Measurements from ENCODE around the gene FLT3LG.

The FLT3LG gene

DNA sequence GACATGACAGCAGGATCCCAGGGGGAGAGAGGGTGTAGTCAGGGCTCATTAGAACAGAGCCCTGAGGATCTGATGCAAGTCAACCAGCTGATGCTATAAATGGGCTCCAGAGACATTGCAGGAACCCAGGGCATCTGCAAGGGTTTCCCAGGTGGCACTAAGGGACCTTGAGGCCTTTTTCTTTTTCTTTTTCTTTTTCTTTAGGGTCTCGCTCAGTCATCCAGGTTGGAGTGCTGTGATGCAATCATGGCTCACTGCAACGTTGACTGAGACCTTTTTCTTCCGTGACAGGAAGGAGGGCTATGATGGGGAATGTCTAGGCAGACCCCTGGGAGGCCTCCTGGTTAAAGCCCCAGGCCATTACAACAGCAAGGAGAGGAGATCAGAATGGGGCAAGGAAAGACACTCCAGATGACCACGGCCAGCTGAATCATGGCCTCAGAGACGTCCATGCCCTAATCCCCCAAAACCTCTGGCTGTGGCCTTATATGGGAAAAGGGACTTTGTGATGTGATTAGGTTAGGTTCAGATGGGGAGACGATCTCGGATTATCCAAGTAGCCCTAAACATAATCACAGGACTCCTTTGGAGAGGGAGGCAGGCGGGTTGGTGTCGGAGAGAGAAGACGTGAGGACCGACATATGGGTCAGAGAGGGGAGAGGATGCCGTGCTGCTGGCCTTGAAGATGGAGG is 33.9 kb downstream of the FLT3LG start:
- no peaks in the 10 kb centered on the region for H3K4me1 ChIP-seq (ENCODE audit: control insufficient read depth, low read depth, low read length)
- H3K36me3 ChIP-seq (ENCODE audit: control insufficient read depth, low read depth, low read length): no peaks in the 10 kb centered on the region
- H3K27me3 ChIP-seq (ENCODE audit: control insufficient read depth, insufficient read depth, low read length): no peaks in the 10 kb centered on the region
- H3K9me3 ChIP-seq (ENCODE audit: control insufficient read depth, low read depth, low read length): no peaks in the 10 kb centered on the region
- H3K4me3 ChIP-seq (ENCODE audit: low read length): no peak overlapping the region
- H3K9ac ChIP-seq (ENCODE audit: low read length): no peak overlapping the region
- no peak overlapping the region for H3K27ac ChIP-seq (ENCODE audit: low read length)

DNA sequence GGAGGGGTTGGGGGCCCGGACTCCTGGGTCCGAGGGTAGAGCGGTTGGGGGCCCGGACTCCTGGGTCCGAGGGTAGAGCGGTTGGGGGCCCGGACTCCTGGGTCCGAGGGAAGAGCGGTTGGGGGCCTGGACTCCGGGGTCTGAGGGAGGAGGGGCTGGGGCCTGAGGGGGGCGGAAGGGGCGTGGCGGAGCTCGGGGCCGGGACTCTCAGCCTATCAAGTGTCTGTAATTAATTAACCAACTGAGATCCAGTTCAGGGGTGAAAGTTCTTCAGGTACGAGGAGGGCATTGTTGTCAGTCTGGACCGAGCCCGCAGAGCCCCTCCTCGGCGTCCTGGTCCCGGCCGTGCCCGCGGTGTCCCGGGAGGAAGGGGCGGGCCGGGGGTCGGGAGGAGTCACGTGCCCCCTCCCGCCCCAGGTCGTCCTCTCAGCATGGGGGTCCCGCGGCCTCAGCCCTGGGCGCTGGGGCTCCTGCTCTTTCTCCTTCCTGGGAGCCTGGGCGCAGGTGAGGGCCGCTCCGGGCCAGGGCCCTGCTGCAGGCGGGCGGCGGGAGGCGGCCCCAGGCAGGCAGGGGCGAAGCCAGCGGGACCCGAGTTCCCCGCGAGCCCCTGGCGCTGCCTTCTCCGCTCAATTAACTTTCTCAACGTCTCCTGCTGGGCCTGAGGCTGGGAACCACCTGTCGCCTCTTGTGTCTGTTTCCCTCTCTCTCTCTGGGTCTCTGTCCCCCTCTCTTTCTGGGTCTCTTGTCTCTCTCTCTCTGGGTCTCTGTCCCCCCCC is 39.1 kb downstream of the FLT3LG start:
- Histone ChIP-seq H3K4me1 (ENCODE audit: control insufficient read depth, low read depth, low read length) (no peaks in the 10 kb centered on the region), H3K27me3 (ENCODE audit: control insufficient read depth, insufficient read depth, low read length) (no peaks in the 10 kb centered on the region), H3K4me3 (ENCODE audit: low read length) (peak overlapping the region; percentile 70), H3K36me3 (ENCODE audit: control insufficient read depth, low read depth, low read length) (no peaks in the 10 kb centered on the region), H3K27ac (ENCODE audit: low read length) (no peak overlapping the region), H3K9me3 (ENCODE audit: control insufficient read depth, low read depth, low read length) (no peaks in the 10 kb centered on the region), H3K9ac (ENCODE audit: low read length) (peak overlapping the region; percentile 56)

DNA sequence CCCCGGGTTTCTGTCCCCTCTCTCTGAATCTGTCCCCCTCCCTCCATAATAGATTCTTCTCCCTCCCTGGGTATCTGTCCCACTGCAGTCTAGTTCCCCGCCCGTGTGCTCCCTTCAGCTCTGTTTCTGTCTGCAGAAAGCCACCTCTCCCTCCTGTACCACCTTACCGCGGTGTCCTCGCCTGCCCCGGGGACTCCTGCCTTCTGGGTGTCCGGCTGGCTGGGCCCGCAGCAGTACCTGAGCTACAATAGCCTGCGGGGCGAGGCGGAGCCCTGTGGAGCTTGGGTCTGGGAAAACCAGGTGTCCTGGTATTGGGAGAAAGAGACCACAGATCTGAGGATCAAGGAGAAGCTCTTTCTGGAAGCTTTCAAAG is 39.7 kb downstream of the FLT3LG start:
- Histone ChIP-seq H3K9ac (ENCODE audit: low read length) (peak overlapping the region; percentile 56), H3K9me3 (ENCODE audit: control insufficient read depth, low read depth, low read length) (no peaks in the 10 kb centered on the region), H3K4me3 (ENCODE audit: low read length) (peak overlapping the region; percentile 70), H3K4me1 (ENCODE audit: control insufficient read depth, low read depth, low read length) (no peaks in the 10 kb centered on the region), H3K36me3 (ENCODE audit: control insufficient read depth, low read depth, low read length) (no peaks in the 10 kb centered on the region), H3K27ac (ENCODE audit: low read length) (no peak overlapping the region), H3K27me3 (ENCODE audit: control insufficient read depth, insufficient read depth, low read length) (no peaks in the 10 kb centered on the region)

DNA sequence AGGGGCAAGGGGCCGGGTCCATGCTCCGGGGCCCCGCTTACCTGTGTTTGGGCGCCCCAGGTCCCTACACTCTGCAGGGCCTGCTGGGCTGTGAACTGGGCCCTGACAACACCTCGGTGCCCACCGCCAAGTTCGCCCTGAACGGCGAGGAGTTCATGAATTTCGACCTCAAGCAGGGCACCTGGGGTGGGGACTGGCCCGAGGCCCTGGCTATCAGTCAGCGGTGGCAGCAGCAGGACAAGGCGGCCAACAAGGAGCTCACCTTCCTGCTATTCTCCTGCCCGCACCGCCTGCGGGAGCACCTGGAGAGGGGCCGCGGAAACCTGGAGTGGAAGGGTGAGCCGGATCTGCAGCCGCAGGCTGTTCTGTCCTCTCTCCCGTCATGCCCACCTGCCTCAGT is 40.1 kb downstream of the FLT3LG start:
- Histone ChIP-seq H3K4me3 (ENCODE audit: low read length) (peak overlapping the region; percentile 70), H3K27ac (ENCODE audit: low read length) (no peak overlapping the region), H3K27me3 (ENCODE audit: control insufficient read depth, insufficient read depth, low read length) (no peaks in the 10 kb centered on the region), H3K36me3 (ENCODE audit: control insufficient read depth, low read depth, low read length) (no peaks in the 10 kb centered on the region), H3K9me3 (ENCODE audit: control insufficient read depth, low read depth, low read length) (no peaks in the 10 kb centered on the region), H3K9ac (ENCODE audit: low read length) (no peak overlapping the region), H3K4me1 (ENCODE audit: control insufficient read depth, low read depth, low read length) (no peaks in the 10 kb centered on the region)

DNA sequence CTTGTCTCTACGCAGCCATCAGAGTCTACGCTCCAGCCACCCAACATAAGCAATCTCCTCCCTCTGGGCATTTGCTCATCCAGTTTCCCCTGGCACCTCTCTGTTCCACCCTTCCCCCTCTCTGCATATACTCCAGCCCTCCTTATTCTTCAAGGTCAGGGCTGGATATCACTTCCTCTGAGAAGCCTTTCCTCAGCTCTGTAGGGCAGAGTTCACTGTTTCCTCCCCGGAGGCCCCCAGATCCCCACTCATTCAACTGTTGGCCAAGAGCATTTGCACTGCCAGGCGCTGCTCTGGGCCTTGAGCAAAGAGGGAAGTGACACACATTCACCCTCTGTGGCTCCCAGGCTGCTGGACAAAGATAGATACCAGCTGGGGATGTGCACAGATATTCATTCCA is 41.8 kb downstream of the FLT3LG start:
- no peak overlapping the region for H3K9ac ChIP-seq (ENCODE audit: low read length)
- H3K36me3 ChIP-seq (ENCODE audit: control insufficient read depth, low read depth, low read length): peaks cover 2% of the 10 kb centered on the region
- no peak overlapping the region for H3K27ac ChIP-seq (ENCODE audit: low read length)
- no peak overlapping the region for H3K4me3 ChIP-seq (ENCODE audit: low read length)
- no peaks in the 10 kb centered on the region for H3K27me3 ChIP-seq (ENCODE audit: control insufficient read depth, insufficient read depth, low read length)
- H3K4me1 ChIP-seq (ENCODE audit: control insufficient read depth, low read depth, low read length): no peaks in the 10 kb centered on the region
- H3K9me3 ChIP-seq (ENCODE audit: control insufficient read depth, low read depth, low read length): no peaks in the 10 kb centered on the region

DNA sequence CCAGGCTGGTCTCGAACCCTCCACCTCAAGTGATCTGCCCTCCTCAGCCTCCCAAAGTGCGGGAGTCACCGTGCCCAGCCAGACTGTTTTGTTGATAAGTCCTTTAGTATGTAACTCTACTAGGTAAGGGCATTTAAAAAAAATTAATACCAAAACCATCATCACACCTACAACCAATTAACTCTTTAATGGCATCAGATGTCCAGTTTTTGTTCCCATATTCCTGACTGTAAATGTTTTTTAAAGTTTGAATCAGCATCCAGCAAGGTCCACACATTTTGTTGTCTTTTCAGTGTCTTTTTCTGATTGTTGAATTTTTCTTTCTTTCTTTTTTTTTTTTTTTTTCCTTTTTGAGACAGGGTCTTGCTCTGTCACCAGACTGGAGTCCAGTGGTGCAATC is 44.0 kb downstream of the FLT3LG start:
- Histone ChIP-seq H3K36me3 (ENCODE audit: control insufficient read depth, low read depth, low read length) (peaks cover 5% of the 10 kb centered on the region), H3K27ac (ENCODE audit: low read length) (no peak overlapping the region), H3K9ac (ENCODE audit: low read length) (no peak overlapping the region), H3K9me3 (ENCODE audit: control insufficient read depth, low read depth, low read length) (no peaks in the 10 kb centered on the region), H3K4me1 (ENCODE audit: control insufficient read depth, low read depth, low read length) (no peaks in the 10 kb centered on the region), H3K4me3 (ENCODE audit: low read length) (no peak overlapping the region), H3K27me3 (ENCODE audit: control insufficient read depth, insufficient read depth, low read length) (no peaks in the 10 kb centered on the region)

DNA sequence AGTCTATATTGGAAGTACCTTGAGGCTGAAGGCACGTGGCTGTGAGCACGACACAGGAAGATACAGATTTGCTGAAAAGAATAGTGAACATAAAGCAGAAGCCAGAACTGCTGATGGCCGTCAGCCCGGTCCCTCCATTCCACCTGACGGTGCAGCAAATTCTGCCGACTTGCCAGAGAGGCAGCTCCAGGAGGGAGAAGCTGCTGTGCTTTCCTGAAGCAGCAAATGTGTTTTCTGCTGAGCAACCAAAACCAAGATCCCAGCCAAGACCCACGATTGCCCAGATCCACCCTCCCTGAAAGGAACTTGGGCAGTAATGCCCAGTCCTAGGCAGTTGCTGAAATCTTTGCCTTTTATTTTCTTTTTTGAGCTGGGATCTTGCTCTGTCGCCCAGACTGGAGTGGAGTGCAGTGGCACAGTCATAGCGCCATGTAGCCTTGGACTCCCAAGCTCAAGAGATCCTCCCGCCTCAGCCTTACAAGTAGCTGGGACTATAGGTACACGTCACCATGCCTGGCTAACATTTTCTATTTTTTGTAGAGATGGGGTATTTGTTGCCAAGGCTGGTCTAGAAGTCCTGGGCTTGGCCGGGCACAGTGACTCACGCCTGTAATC is 46.8 kb downstream of the FLT3LG start:
- Histone ChIP-seq H3K27ac (ENCODE audit: low read length) (no peak overlapping the region), H3K36me3 (ENCODE audit: control insufficient read depth, low read depth, low read length) (peaks cover 6% of the 10 kb centered on the region), H3K9ac (ENCODE audit: low read length) (no peak overlapping the region), H3K27me3 (ENCODE audit: control insufficient read depth, insufficient read depth, low read length) (no peaks in the 10 kb centered on the region), H3K4me3 (ENCODE audit: low read length) (no peak overlapping the region), H3K4me1 (ENCODE audit: control insufficient read depth, low read depth, low read length) (no peaks in the 10 kb centered on the region), H3K9me3 (ENCODE audit: control insufficient read depth, low read depth, low read length) (no peaks in the 10 kb centered on the region)

DNA sequence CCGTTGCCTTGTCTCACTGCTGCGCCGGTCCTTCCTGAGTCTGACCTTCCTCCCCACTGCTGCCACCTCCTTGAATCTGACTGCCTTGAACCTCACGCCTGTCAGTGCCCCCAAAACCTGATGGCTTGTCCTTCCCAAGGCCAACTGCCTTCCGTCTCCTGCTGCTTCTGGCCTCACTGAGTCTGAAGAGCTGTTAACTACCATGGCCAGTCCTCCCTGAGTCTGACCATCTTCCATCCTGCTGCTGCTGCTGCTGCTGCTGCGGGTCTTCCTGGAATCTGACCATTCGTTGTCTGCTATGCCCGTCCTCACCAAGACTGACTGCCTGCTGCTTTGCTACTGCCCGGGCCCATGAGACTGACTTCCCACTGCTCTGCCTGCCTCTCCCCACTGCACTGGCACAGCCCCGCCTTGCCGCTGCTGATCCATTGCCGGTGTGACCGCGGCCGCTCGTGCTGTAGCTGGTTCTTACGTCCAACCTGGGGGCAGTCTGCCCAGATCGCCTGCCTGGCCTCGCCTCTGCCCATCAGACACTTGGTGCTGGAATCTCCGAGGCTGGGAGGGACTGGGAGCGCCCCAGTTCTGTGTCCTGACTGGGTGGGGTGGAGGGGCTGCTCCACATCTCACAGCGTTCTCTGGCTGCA is 50.9 kb downstream of the FLT3LG start:
- Histone ChIP-seq H3K9ac (ENCODE audit: low read length) (no peak overlapping the region), H3K9me3 (ENCODE audit: control insufficient read depth, low read depth, low read length) (no peaks in the 10 kb centered on the region), H3K4me3 (ENCODE audit: low read length) (no peak overlapping the region), H3K27me3 (ENCODE audit: control insufficient read depth, insufficient read depth, low read length) (no peaks in the 10 kb centered on the region), H3K4me1 (ENCODE audit: control insufficient read depth, low read depth, low read length) (no peaks in the 10 kb centered on the region), H3K36me3 (ENCODE audit: control insufficient read depth, low read depth, low read length) (peaks cover 10% of the 10 kb centered on the region), H3K27ac (ENCODE audit: low read length) (no peak overlapping the region)

DNA sequence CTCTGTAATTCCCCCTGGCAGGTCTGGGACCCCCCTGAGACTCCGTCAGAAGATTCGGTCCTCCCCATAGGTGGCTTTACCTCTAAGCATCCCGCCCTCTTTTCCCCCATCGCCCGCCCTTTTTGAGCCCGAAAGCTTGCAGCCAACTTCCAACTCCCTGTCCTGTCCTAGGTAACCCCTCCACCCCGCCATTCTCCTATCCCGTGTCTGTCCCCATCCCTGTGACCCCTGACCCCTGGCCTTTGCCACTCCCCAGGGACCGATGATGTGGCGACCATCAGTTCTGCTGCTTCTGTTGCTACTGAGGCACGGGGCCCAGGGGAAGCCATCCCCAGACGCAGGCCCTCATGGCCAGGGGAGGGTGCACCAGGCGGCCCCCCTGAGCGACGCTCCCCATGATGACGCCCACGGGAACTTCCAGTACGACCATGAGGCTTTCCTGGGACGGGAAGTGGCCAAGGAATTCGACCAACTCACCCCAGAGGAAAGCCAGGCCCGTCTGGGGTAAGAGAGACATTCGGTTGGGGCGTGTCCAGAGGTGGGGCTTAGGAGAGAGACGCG is 54.3 kb downstream of the FLT3LG start:
- Histone ChIP-seq H3K4me3 (ENCODE audit: low read length) (peak overlapping the region; percentile 53), H3K27ac (ENCODE audit: low read length) (no peak overlapping the region), H3K9ac (ENCODE audit: low read length) (no peak overlapping the region), H3K4me1 (ENCODE audit: control insufficient read depth, low read depth, low read length) (no peaks in the 10 kb centered on the region), H3K9me3 (ENCODE audit: control insufficient read depth, low read depth, low read length) (no peaks in the 10 kb centered on the region), H3K36me3 (ENCODE audit: control insufficient read depth, low read depth, low read length) (peaks cover 5% of the 10 kb centered on the region), H3K27me3 (ENCODE audit: control insufficient read depth, insufficient read depth, low read length) (no peaks in the 10 kb centered on the region)

DNA sequence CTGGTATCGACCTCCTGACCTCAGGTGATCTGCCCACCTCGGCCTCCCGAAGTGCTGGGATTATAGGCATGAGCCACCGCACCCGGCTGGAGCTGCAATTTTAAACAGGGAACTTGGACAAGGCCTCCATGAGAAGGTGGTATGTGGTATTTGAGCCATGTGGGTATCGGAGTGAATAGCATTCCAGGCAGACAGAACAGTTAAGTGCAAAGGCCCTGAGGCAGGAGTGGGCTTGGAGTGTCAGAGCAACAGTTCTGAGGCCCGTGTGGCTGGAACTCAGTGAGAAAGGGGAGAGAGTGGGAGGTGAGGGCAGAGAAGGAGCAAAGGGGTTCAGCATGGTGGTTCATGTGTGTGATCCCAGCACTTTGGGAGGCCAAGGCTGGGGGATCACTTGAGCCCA is 56.7 kb downstream of the FLT3LG start:
- Histone ChIP-seq H3K27me3 (ENCODE audit: control insufficient read depth, insufficient read depth, low read length) (peaks cover 10% of the 10 kb centered on the region), H3K4me3 (ENCODE audit: low read length) (no peak overlapping the region), H3K36me3 (ENCODE audit: control insufficient read depth, low read depth, low read length) (peaks cover 4% of the 10 kb centered on the region), H3K9ac (ENCODE audit: low read length) (no peak overlapping the region), H3K27ac (ENCODE audit: low read length) (no peak overlapping the region), H3K4me1 (ENCODE audit: control insufficient read depth, low read depth, low read length) (peaks cover 5% of the 10 kb centered on the region), H3K9me3 (ENCODE audit: control insufficient read depth, low read depth, low read length) (no peaks in the 10 kb centered on the region)
